GM19438 (cell line): ENCODE results near the gene CDC42BPA.

Experiments used
- ATAC-seq: cut with Tn5 transposase; IDR thresholded peaks from one replicate; pipeline ENCODE4 v1.9.1; 2021; ENCODE audit warnings: low read depth; ENCODE audit not compliant: unreplicated experiment

CDC42BPA gene

GRCh38 chr1:227077783-227078182, 240.5 kb downstream of the CDC42BPA start:
- no peak for ATAC-seq

GRCh38 chr1:227073786-227074185, 244.5 kb downstream of the CDC42BPA start:
- ATAC-seq, result no peak

DNA sequence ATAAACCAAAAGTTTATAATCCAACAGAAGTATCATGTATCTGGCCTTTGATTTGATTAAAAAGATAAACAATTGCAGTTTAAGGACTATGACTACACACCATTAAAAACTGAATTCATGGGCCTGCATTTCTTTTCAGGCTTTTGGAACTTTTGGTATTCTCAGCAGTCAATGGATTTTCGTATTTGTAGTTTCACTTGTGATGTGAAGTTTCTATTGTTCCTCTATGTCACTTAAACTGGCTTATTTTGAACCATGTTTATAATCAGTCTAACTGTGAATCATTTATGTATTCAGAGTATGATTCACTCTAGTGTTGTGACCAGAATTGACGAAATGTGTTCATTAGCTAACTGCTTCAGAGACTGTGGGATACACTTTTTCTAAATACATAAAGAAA, 245.3 kb downstream of the CDC42BPA start:
- no peak for ATAC-seq

DNA sequence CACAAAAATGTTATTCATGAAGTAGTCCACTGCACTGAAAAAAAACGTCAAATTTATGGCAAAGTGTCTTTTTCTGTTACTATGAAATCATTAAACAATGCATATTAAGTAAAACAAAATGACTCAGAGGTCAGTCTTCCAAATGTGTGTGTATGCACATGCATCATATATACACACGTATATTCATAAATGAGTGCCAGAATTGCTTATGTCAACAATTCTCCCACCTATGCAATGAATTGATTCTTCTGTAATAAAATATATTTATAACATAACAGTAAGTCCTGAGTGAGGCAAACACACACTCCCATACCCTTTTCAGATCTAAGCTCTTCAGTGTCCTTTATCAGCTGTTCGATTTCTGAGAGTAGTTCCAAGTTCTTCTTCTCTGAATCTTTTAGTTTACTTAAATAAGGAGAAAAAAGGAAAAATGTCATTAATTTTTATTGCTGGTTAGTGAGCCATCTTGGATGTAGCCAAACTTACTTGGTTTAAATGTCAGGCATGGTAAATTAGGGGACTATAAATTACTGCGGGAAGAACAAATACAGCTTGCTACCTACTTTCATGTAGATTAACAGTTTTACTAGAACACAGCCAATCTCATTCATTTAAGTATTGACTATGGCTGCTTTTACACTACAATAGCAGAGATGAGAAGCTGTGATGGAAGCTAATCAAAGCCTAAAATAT, 246.3 kb downstream of the CDC42BPA start:
- no peak for ATAC-seq

DNA sequence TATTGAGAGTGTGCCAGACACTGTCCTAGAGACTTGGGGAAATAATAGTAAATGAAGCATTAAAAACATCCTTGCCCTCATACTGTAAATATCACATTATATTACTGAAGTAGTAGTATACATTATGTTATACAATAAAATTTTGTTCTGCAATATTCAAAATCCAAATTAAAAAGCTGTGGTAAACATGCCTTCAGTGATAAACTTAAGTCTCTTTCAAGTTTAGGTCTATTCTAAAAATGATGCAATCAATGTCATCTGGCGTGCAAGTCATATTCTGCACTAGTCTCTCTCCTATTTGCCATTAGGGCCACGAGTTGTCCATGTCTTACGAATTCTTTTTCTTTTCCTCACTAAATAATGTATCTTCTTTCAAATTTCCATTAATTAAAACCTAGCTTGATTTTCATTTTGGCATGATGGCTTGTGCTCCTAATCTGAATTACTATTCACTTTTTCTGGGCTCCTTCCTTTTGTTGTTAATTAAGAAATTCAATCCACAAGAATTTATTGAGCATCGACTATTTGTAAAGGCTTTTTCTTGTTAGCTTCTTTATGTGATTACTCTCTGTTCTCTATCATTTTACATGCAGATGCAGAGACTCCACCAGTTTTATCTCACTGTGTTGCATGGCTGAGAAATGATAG, 247.5 kb downstream of the CDC42BPA start:
- no peak for ATAC-seq

DNA sequence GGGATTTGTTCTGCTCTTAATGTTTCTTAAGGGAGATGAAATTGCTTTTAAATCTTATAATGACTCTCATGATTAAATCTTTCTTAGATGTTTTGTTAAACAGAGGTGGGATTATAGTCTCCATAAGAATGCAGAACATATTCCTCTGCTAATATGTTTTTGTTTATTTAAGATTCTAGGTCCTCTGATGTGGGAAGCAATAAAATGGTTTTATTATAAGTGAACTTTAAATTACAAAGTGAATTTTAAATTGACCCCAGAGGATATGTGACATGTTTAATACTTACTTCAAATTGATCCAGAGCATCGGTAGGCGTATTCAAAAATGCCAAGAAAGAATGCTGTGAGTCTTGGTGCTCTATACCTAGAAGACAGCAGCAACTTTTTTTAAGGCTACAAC, 248.8 kb downstream of the CDC42BPA start:
- no peak for ATAC-seq

GRCh38 chr1:227068883-227069282, 249.4 kb downstream of the CDC42BPA start:
- no peak for ATAC-seq

DNA sequence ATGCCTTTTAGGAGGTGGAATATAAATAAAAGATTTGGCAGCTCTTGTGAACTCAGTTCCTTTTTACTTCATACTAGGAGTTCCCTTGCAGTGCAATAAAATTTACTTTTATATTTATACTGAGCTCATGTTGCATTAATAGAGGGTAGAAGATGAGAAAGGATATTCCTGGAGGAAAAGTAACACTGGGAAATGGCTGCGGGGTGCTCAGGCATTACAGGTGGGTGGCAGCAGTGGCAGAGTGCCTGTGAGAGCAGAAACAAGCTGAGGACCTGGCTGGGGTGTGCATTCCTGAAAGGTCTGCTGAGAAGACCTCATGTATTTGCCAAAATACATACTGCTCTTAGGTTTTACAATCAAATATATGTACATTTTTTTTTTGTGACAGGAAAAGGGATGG, 251.3 kb downstream of the CDC42BPA start:
- ATAC-seq, result no peak

GRCh38 chr1:227065311-227065710, 253.0 kb downstream of the CDC42BPA start:
- no peak for ATAC-seq

DNA sequence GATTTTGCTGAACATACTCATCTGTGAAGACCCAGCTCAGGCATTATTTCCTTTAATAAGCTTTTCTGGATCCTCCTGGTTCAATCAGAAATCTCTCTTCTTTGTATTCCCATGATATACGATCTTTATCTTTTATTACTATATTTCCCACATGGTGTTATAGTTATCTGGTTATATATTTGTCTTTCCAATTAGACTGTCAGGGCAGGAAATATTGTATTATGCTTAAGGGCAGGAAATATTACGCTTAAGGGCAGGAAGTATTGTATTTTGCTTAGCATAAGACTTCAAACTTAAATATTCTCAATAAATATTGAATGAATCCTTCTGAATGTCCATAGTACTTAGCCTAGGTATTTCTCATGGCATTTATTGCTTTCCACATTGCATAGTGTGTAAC, 256.0 kb downstream of the CDC42BPA start:
- ATAC-seq, result no peak

DNA sequence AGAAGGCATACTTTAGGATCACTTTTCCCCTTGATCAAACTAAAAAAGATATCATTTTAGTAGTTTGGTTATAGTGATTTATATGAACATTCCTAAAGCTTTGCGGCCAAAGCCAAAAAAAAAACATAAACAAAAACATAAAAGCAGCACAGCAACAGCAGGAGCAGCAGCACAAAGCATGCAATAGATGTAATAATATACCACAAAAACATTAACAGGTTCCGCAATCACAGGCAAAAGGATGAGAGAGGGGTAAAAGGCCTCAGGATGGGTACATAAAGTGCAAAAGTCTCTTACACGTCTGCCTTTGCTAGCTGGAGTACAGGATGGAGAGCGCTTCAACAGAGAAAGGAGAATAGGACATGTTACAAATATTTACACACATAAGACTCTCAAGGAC, 259.2 kb downstream of the CDC42BPA start:
- no peak for ATAC-seq

- ATAC-seq, result no peak
Measured at GRCh38 chr1:227058321-227058751, 260.0 kb downstream of the CDC42BPA start.

DNA sequence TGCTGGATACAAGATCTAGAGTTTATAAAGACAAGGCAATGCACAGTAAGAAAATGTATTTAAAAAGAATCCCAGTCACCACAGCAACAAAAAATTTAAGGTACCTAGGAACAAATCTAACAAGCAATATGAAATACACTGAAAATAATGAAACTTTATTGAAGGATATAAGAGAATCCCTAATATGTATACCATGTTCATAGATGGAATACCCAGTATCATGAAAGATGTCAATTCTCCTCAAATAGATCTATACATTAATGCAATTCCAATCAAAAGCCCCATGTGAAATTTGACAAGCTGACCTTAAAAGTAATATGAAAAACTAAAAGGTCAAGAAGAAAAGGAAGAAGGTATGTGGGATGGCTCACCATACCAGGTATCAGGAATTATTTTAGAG, 269.0 kb downstream of the CDC42BPA start:
- no peak for ATAC-seq

GRCh38 chr1:227043755-227044154, 274.5 kb downstream of the CDC42BPA start:
- no peak for ATAC-seq

- ATAC-seq, result no peak
Measured at GRCh38 chr1:227042292-227042691, 276.0 kb downstream of the CDC42BPA start.

- no peak for ATAC-seq
Measured at GRCh38 chr1:227038401-227038800, 279.9 kb downstream of the CDC42BPA start.

- ATAC-seq, result no peak
Measured at GRCh38 chr1:227037121-227037520, 281.2 kb downstream of the CDC42BPA start.

- no peak for ATAC-seq
Measured at GRCh38 chr1:227035316-227035715, 283.0 kb downstream of the CDC42BPA start.

GRCh38 chr1:227033880-227034279, 284.4 kb downstream of the CDC42BPA start:
- ATAC-seq, result no peak

DNA sequence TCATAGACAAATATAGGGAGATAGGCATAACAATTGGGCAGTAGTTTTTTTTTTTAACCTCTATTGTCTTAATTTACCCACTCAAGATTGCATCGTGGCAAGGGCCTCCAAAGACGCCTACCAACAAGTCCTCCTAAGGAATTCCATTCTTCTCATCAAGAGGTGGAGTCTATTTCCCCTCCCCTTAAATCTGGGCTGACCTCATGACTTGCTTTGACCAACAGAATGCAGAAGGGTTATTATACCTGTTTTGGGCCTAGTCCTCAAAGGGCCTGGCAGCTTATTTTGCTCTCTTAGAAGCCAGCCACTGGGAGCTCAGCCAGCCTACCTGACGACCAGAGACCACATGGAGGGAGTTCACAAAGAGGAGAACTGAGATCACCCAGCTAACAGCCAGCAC, 285.9 kb downstream of the CDC42BPA start:
- no peak for ATAC-seq

GRCh38 chr1:227016990-227017389, 301.3 kb downstream of the CDC42BPA start:
- no peak for ATAC-seq

GRCh38 chr1:227010645-227011044, 307.6 kb downstream of the CDC42BPA start:
- no peak for ATAC-seq
